NCI-H226 (cell line): Measurements from ENCODE around the gene THEM5.

Source experiments
- DNase-seq: peaks from one replicate; pipeline ENCODE4 v3.0.0-alpha.2; 2015

Gene THEM5

DNA sequence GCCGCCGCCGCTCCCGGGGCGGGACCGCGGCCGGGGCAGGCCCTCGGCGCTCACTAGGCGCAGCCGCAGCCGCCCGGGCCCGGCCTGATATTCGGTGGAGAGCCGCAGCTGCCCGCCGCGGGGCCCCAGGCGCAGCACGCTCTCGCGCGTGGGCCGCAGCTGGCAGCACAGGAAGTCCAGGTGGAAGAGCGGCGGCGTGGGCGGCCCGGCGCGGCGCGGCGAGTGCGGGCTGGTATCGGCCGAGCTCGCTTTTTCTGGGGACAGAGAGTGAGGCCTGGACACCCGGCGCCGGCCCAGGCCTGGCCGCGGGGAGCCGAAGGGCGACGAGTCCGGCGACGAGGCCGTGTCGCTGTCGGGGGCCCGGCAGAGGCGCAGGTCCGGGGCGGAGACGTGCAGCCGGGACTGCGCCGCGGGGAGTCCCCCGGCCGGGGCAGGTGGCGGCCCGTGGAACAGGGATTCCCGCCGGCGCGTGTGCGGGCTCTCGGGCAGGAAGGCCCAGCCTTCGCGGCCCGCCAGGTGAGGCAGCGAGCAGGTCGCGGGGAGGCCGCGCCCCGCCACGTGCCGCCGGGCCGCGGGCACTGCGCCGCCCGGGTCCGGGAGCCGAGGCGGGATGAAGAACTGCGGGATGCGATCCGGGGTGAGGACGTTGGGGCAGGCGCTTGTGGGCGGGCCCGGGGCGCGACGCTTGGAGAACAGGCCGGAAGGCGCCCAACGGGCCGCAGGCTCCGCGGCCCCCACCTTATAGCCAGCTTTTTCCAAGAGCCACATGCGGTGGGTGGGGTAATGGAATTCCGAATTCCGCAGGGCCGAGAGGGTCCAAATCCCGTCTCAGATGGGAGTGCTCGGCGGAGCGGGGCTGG lies 15.1 kb downstream of the THEM5 start:
- DNase-seq = no peak

DNA sequence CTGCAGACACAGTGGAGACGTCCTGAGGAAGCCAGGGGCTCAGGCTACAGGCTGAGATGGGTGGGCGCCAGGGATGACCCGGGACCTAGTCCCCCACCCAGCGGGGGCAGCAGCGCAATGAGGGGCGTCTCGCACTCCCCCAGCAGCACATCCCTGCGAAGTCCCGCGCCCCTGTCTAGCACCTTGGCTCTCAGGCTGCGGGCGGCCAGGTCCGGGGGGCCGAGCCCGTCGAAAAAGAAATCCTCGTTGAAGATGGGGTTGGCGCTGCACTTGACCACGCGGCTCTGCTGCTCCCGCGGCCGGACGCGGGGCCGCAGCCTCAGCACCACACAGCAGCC lies 15.7 kb downstream of the THEM5 start:
- no peak for DNase-seq

DNA sequence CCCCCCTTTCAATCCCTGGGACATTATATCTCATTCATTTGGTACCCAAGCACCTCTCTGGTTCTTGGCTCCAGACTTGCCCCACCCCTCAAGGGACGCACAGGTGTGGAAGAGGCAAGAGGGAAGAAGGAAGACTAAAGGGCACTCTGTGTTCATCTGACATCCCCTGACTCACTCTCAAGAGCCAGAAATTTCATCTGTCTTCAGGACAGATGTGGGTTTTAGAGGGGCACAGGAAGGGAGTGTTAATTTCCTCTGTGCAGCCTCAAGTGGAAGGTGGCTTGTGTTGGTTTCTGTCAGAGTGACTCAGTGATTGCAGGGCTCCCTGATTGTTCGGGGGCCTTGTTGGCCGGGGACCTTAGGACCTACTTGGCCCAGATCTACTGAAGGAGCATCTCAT lies 16.3 kb downstream of the THEM5 start:
- DNase-seq = no peak

DNA sequence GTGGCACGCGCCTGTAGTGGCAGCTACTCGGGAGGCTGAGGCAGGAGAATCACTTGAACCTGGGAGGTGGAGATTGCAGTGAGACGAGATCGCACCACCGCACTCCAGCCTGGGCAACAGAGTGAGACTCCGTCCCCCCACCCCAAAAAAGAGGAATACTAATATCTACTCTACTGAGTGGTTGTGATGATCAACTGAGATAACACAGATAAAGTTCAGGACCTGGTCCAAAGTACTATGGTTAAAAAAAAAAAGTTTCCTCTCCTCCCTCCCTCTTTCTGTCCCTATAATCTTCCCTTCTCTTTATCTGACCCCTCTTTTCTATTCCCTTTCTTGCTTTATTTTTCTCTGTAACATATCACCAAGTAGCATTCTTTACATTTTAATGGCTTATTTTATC lies 17.9 kb downstream of the THEM5 start:
- no peak for DNase-seq

DNA sequence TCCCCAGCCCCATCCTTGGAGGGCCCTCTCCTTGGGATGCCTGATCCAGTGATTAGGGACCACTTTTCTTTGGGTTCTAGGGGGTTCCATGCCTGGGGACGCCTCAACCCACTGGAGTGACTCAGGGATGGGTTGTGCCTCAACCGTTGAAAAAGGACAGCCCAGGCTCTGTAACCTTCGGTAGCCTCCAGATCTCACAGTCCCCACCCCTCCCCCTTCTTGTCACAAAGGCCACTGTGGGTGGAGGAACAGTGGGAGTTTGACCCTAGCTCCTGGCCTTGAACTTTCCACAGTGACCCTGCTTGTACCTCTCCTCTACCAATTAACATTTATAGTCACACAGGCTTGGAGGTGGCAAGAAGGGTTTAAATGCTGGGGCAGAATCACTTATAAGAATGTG lies 19.3 kb downstream of the THEM5 start:
- no peak for DNase-seq

DNA sequence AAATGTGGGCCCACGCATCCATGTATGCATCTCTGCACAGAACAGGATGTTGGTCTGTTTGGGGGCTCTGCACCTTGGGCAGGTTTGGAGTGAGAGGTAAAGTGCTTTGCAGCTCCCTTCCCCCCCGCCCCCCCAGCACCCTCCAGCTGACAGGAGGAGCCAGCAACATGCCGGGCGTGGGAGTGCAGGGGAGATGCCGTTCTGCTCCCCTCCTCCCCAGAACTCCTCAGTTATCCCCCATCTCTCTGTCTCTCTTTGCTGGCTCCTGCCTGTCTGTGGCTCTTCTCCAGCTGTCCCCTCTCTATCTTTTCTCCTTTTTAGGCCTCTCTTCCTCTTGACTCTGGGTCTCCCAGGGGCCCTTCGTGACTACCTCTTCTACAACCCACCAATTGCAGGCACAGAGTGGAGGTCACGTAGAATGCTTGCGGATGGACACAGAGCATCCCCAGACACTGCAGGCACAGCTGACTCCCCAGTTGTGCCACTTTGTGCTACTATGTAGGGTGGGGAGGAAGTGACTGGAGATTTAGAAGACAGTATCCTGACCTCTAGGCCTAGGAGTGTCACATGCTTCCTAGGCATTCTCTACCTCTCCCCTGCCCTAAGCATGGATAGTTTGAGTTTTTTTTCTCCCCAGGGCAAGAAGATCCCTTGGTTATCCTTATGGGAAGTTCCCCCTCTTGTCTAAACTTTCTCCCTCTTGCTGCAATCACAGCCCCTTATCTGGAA lies 20.2 kb downstream of the THEM5 start:
- DNase-seq = no peak

DNA sequence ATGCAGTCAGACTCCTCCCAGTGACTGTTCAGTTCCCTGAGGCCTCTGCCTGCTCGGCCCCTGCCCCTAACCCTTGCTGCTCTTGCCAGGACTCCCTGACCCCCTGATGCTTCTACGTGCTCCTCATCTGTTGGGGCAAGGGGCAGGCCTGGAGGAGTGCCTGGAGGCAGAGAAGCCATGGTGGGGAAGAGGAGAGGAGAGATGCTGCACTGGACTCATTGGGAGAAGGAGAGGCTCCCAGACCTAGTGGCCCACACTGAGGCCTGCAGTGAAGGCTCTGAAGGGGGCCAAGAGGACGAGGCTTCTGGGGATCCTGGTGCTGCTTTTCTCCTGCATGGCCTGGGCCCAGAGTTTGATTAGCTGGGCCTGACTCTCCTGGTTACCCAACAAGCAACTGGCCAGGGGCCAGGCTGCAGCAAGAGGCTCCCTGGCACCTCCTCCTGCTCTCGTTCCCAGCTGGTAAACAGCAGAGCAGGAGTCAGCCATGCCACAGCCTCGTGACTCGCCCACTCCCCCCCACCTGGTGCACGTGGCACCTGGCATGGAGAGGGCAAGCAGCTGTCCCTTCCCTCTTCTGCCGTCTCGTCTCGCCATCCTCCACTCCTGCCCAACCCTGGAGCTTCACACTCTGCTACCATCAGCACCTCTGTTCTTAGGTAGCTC lies 21.1 kb downstream of the THEM5 start:
- peak; percentile 62 for DNase-seq

DNA sequence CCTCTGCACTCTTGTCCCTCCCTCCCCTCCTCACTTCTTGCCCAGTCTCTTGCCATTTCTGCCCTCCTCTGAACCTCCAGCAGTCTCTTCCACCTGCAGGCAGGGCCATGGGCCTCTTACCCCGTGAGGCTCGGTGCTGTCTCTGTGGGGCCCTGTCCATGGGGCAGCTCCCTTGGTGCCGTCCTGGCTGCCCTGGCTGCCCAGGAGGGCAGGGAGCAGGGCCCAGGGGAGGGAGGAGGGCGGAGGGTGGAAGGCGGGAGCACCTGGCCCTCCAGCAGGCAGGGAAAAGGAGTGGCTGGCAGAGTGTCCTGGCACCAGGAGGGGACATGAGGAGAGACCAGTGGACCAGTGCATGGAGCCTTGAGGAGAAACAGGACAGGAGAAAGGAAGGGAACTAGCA lies 21.9 kb downstream of the THEM5 start, which contains the start of gene RORC:
TSS of gene RORC (minus strand) at position 198 of the 400 bp plus-strand sequence. CDS start at position 160, 38 bp downstream.
- DNase-seq = no peak

DNA sequence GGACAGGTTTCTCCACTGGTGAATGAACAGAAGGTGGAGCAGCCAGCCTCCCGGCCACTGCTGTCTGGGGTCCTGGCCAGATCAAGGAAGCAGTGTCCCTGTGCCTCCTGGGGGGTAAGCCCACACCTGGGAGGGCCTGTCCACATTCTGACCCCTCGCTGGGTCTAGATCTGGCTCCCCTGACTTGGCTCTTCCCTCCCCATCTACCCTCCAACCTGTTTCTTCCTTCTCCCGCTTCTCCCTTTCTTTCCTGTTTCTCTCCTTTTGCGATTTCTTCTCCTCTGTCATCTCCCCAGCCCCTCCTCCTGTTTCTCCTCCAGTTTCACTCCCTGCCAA lies 22.3 kb downstream of the THEM5 start:
- DNase-seq = no peak

DNA sequence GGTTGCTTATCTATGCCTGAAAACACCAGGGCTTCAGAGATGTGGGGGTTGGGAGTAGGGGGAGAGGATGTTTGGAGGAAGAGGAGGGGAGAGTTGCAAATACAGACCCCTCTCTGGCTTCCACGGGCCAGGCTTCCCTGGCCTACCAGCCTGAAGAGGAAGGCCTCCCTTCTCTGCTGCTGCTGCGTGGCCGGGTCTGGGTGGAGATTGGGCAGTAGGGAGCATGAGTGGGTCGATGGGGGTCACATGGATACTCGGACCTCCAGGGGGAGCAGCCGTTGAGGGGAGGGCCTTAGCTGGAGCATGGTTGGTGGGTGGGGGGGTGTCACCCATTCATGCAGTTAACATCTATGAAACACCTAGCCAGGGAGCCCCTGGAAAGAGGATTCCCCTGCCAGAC lies 23.5 kb downstream of the THEM5 start:
- DNase-seq = no peak

DNA sequence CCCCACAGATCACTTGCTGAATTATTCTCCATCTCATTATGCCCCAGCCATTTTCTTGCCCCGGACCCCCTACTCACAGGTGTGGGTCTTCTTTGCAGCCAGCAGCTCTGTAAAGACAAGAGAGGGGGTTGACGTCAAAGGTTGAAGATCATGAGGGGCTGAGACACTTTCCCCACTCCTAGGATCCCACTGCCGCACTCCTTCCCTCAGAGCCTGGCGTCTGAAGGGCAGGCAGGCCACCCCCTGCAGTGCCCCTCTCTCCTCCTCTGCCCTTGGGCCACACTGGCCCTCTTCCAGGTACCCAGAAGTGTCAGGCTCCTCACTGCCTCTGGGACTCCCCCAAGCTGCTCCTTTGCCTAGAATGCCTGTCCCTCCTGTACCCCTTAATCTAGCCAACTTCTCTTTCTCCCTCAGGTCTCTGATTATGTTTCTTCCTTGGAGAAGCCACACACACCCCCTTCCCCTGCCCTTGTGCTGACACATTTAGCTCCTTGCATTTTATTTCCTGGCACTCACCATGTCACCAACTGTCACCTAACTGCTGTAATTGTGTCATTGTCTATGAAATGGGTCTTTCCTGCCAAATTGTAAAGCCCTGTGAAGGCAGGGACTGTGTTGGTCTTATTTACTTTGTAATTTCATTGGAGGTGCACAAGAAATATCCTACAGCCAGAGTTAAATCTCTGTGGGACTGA lies 24.0 kb downstream of the THEM5 start:
- DNase-seq = no peak

DNA sequence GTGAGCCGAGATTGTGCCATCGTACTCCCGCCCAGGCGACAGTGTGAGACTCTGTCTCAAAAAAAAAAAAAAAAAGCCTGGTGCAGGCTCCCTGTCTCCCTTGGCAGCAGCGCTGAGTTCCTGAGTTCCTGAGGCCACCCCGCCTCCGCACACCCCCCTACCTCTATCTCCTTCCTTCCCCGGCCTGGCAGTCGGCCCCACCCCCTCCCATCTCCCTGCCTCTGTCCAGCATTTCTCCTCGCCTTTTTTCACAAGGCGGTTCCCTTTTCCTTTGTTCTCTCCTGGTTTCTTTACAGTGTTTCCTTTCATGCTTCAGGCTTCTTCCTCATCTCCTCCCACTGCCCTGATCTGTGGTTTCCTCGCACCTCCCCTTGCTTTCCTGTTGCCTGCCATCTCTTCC lies 24.6 kb downstream of the THEM5 start:
- DNase-seq = peak; percentile 79

DNA sequence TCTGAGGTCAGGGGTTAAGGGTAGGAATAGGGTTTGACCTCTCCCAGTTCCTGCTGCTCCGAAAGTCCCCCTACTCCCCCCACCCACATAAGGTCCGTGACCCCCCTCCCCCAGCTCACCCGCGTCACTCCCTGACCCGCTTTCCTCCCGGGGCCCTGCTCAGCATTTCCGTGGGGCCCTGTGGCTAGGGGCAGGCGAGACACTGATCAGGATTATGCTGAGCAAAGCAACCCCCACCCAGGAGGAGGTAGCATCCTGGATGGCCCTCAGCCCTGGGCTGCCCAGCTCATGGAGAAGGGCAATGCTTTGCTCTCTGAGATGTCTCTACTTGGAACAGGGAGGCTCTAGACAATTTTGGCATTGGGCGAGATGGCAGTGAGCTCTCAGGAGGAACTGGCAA lies 25.7 kb downstream of the THEM5 start:
- DNase-seq = no peak

DNA sequence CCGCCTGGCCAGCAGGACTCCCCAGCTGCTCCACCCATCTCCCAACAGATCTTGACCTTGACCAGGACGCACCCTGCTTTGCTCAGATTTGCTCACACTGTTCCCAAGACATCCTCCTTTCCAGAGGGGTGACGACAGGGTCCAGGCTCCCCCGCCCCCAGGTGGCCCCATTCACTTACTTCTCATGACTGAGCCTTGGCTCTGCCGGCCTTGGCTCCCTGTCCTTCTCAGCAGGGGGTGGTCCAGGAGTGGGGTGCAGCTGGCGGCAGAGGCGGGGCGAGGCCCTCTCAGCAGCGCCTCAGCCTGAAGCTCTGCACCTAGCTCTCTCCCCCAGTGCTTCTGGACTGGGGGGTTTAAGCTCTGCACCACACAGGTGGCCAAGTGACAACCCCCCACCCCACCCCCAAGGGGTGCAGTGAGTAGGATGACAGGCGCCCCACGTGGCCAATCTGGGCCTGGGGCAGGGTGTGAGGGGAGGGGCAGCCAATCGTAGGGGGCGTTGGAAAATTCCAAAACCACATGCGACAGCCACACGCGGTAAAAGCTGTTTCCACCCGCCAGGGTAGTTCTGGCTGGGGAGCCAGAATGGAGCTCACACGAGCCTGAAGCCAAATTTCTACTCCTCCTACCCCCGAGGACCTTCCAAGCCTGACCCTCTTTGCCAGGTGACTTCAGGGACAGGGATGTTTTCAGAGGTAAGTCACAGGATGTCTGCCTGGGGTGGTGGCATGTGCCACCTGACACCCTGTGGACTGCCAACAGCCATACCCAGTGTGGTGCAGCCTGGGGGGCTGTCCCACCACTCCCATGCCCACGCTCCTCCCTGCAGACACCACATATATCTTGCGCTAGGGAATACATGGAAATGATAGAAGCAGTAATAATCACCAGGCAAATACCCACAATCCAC lies 27.5 kb downstream of the THEM5 start:
- no peak for DNase-seq

DNA sequence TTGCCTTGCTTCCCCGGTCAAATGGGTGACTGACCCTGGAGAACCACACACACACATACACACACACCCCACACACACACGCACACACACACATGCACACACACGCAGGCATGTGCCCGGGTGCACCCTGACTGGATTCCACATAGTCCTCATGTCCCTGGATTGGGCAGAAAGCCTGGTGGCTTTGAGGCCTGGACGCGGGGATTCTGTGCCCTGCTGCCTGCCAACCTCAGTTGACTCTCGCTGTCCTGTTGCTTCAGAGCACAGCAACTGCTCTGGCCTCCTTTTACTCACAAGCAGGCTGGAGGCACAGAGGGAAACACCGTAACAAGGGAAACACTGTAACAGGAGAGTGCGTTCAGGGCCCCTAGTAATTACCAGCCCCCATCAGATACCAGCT lies 28.3 kb downstream of the THEM5 start:
- no peak for DNase-seq

DNA sequence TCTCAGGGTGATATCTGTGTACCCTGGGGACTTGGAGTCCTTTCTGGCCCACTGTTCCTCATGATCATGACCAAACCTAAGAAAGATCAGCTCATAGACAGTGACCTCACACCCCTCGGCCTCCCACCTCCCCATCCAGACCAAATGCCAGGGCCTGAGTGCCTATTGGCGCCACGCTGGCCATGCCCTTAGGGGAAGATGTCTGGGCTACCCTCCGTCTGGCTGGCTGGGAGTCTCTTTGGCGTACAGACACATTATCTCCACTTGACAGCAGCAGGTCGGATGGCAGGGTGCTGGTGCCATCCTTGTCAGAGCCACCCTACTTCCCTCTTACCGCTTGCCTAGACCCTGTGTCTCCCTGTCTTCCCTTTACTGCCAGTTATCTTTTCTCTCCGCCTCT lies 30.3 kb downstream of the THEM5 start:
- DNase-seq = no peak

DNA sequence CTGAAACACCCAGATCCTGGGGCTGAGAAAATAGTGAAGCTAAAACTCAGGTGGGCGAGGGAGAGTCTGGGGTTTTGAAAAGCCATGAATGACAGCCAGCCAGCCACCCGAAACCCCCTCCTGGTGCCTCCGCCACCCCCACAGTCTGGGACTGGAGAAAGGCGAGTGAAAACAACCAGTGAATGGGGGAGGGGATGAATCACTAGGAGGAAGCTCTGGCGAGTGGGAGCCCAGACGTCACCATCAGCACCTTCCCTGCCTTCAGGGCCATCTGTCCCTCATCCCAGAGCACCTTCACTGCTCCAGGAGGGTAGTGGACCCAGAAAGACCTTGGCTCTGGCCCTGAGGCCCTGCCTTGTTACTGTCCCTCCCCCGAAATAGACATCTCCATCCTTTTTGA lies 31.1 kb downstream of the THEM5 start:
- no peak for DNase-seq

DNA sequence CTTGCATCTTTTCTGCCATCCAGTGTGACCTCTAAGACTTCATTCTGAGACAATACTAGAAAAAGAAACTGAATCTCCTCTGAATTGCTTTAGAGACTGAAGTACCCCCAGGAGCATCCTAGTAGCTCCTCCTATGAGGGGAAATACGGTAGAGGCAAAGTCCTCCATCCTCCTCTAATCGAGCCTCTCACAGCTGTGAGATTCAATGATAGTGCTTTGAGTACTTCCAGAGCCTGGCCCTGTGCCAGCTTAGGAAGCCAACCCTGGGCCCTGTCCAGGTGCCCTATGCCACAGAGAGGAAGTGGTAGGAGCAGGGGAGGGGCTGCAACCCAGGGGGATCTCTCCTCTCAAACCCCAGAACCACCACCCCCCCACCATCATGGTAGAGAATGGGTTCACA lies 32.6 kb downstream of the THEM5 start:
- DNase-seq = no peak

DNA sequence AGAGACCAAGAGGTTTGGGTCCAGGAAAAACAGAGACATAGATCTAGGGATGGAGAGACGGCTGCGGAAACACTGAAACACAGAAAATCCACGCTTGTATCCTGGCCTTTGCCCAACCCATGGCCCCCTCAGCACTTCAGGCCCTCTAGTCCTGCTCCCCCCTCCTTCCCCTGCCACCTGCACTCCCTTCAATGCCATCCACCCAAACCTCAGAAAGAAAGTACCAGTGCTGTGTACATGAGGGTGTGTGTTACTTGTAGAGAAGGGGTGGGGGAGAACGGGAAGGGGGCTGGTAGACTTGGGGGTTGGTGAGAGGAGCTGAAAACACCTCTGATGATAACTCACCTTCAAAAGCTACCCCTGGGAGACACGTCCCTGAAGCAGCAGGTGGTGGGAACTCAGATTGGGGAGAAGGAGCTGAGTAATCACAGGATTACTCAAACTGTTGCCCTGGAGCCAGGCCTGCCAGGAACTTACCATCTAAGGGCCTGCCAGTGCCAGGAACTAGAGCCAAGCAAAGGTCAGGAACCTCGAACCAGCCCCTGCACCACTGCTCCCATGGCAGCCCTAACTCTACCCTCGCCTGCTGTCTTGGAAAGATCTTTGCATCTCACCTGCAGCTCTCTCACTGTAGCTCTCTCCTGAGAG lies 33.4 kb downstream of the THEM5 start:
- peak; percentile 75 for DNase-seq

DNA sequence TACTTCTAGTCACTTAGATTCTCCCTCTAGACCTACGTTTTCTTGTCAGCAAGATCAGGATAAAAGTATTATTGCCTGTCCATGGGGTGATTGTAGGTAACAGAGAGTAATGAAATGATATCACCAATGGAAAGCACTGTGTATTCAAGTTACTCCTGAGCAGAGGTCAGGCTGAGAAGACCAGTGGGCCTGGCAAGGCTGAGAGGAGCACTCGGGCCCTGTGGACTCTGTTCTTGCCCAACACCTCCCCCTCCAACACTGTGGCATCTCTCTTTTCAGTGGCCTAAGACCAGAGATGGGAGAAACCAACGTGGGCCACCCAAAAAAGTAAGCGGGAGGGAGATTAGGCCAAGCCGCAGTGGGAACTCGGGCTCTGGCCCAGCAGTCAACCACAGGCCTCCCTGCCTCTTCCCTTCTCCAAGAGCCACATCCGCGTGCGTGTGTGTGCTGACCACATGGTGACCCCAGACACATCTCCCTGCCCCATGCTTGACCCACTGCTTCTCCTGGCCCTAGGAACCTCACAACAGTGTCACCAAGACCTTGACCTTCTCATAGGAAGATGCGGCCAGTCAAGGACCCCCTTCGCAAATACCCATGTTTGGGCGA lies 34.2 kb downstream of the THEM5 start:
- DNase-seq = no peak

DNA sequence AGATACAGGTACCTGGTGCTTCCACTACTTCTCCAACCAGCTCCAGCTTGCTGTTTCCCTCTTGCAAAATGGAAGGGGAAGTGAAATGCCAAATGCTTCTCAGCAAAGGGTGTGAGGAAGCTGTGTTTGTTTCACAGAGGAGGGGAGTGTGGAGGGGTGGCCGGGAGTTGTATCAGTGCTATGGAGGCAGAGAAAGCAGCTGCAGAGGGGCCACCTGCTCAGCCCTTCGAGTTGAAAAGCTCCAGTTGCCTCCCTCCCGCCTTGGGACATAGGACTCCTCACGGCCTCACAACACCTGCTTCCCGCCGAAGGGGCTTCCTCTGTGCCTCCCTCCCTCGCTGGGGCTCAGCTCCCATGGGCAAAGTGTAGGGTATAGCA lies 36.2 kb downstream of the THEM5 start:
- DNase-seq = no peak
